Amniotic epithelial cell (primary cell): ENCODE results near the gene TNRC6A.
"Not testable (repeated sequence)": the region's sequence is repeated elsewhere in the genome, so short reads cannot be mapped to it uniquely, and the experiment has no call there.

ENCODE experiments used
- DNase-seq: peaks from one replicate; pipeline ENCODE4 v3.0.0-alpha.2; 2010; ENCODE audit warnings: low read depth

Gene TNRC6A

GRCh38 chr16:24728011-24728410 lies 1.4 kb upstream of the TNRC6A start:
- DNase-seq: no peak

GRCh38 chr16:24728891-24729242 lies 584 bp upstream of the TNRC6A start:
- no peak for DNase-seq

GRCh38 chr16:24729951-24730815 lies 732 bp downstream of the TNRC6A start:
- DNase-seq: peak; percentile 20

GRCh38 chr16:24730914-24731313 lies 1.5 kb downstream of the TNRC6A start:
- DNase-seq: no peak

- no peak for DNase-seq
Observed at GRCh38 chr16:24731722-24732419, 2.4 kb downstream of the TNRC6A start.

GRCh38 chr16:24734382-24734781 lies 4.9 kb downstream of the TNRC6A start:
- DNase-seq: peak; percentile 75

GRCh38 chr16:24736758-24737157 lies 7.3 kb downstream of the TNRC6A start:
- no peak for DNase-seq

GRCh38 chr16:24737391-24737871 lies 8.0 kb downstream of the TNRC6A start:
- peak; percentile 51 for DNase-seq

- no peak for DNase-seq
Observed at GRCh38 chr16:24737916-24738594, 8.6 kb downstream of the TNRC6A start.

GRCh38 chr16:24738895-24739294 lies 9.4 kb downstream of the TNRC6A start:
- no peak for DNase-seq

GRCh38 chr16:24741862-24742261 lies 12.4 kb downstream of the TNRC6A start:
- no peak for DNase-seq

- DNase-seq: not testable (repeated sequence)
Observed at GRCh38 chr16:24742610-24743009, 13.2 kb downstream of the TNRC6A start.

GRCh38 chr16:24745391-24745790 lies 15.9 kb downstream of the TNRC6A start:
- DNase-seq: no peak

GRCh38 chr16:24745791-24746190 lies 16.3 kb downstream of the TNRC6A start:
- DNase-seq: no peak

GRCh38 chr16:24747441-24747840 lies 18.0 kb downstream of the TNRC6A start:
- DNase-seq: no peak

GRCh38 chr16:24748242-24748641 lies 18.8 kb downstream of the TNRC6A start:
- peak; percentile 94 for DNase-seq

GRCh38 chr16:24749310-24749709 lies 19.9 kb downstream of the TNRC6A start:
- DNase-seq: no peak

- DNase-seq: not testable (repeated sequence)
Observed at GRCh38 chr16:24749872-24750271, 20.4 kb downstream of the TNRC6A start.

- no peak for DNase-seq
Observed at GRCh38 chr16:24753000-24753399, 23.5 kb downstream of the TNRC6A start.

- DNase-seq: no peak
Observed at GRCh38 chr16:24753437-24753836, 24.0 kb downstream of the TNRC6A start.

- DNase-seq: no peak
Observed at GRCh38 chr16:24754543-24754942, 25.1 kb downstream of the TNRC6A start.

GRCh38 chr16:24755201-24755874 lies 25.9 kb downstream of the TNRC6A start:
- no peak for DNase-seq
